ENCODE measurements around the gene BICD2.

Gene BICD2

DNA sequence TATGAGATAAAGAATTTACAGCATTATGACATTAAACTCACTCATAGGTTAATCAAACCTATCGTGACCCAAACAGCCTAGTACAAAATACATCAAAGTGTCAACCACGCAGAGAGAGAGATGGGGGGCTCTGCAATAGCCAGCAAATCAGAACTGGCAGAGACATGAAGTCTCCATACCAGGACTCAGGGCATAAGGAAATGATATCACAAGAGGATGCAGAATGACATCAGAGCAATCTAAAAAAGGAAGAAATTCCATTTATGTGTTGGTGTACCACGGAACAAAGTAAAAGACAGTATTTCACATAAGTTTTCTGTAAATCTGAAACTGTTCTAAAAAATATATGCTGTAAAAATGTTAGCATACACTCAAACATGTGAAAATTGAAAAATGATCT is 24.6 kb downstream of the BICD2 start:
- TF ChIP-seq, protein P1, sequence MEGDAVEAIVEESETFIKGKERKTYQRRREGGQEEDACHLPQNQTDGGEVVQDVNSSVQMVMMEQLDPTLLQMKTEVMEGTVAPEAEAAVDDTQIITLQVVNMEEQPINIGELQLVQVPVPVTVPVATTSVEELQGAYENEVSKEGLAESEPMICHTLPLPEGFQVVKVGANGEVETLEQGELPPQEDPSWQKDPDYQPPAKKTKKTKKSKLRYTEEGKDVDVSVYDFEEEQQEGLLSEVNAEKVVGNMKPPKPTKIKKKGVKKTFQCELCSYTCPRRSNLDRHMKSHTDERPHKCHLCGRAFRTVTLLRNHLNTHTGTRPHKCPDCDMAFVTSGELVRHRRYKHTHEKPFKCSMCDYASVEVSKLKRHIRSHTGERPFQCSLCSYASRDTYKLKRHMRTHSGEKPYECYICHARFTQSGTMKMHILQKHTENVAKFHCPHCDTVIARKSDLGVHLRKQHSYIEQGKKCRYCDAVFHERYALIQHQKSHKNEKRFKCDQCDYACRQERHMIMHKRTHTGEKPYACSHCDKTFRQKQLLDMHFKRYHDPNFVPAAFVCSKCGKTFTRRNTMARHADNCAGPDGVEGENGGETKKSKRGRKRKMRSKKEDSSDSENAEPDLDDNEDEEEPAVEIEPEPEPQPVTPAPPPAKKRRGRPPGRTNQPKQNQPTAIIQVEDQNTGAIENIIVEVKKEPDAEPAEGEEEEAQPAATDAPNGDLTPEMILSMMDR (IDR thresholded peaks at IDR 0.05; ENCODE audit: insufficient read depth, low read depth, low read length, missing control alignments) = no peak
- no peak for DNase-seq (ENCODE audit: low read depth)
- H3K4me3 ChIP-seq (ENCODE audit: low read depth, low read length) = no peak overlapping the region

GRCh38 chr9:92739346-92739970 is 25.2 kb downstream of the BICD2 start:
- TF ChIP-seq, protein P1 (IDR thresholded peaks at IDR 0.05; ENCODE audit: insufficient read depth, low read depth, low read length, missing control alignments) = no peak
- no peak overlapping the region for H3K4me3 ChIP-seq (ENCODE audit: low read depth, low read length)
- DNase-seq (ENCODE audit: low read depth) = no peak

DNA sequence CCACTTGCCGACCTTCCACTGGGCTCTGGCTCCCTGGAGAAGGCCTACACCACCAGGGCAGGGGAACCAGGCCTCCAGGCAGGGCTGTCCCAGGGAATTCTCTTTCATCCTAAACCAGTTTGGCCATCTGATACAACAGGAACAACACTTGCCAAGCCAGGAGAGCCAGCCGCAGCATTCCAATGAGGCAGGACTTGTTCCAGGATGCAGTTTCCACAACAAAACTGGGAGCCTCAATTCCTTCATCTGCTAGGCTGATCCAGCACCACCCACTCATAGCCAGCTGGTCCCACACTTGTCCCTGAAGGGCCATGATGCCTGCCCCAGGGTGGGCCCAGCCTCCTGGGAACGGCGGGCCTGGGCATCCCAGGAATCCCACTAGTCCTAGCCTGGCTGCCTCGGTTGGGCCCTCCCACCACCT is 26.0 kb downstream of the BICD2 start:
- DNase-seq (ENCODE audit: low read depth) = no peak

DNA sequence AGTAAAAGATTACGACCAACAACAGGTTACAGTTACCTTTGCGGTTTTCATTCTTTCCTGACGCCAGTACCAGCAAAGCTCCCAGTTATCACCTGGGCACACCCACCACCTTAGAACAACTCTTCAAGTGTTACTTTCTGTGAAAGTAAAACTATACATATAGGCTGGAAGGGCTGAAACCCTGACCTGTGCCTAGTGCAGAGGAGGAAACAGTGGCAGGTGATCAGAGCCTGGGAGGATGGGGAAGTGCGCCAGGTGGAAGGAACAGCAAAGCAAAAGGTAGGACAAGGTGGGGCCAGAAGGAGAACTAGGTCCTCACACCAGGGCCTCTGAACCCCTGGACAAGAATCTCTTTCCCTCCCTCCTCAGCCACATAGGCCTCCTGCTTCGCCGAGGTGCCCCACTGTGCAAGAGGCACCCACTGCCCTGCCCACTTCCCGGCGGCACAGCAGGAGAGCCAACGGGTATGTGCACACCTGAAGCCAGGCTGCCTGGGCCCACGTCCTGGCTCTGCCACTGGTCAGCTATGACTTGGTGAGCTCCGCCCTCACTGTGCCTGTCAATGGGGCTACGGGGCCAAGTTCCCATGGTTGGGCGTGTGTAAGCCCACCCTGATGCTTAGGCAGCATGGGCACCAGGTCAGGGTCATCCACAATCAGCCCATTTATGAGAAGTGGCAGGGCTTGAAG is 26.9 kb downstream of the BICD2 start:
- H3K4me3 ChIP-seq (ENCODE audit: low read depth, low read length) = no peak overlapping the region
- TF ChIP-seq, protein P1 (IDR thresholded peaks at IDR 0.05; ENCODE audit: insufficient read depth, low read depth, low read length, missing control alignments) = no peak
- no peak for DNase-seq (ENCODE audit: low read depth)

More for the DNA sequence above, 26.0 kb downstream of the BICD2 start:
- TF ChIP-seq, protein P1 (IDR thresholded peaks at IDR 0.05; ENCODE audit: insufficient read depth, low read depth, low read length, missing control alignments) = no peak
- H3K4me3 ChIP-seq (ENCODE audit: low read depth, low read length) = no peak overlapping the region

DNA sequence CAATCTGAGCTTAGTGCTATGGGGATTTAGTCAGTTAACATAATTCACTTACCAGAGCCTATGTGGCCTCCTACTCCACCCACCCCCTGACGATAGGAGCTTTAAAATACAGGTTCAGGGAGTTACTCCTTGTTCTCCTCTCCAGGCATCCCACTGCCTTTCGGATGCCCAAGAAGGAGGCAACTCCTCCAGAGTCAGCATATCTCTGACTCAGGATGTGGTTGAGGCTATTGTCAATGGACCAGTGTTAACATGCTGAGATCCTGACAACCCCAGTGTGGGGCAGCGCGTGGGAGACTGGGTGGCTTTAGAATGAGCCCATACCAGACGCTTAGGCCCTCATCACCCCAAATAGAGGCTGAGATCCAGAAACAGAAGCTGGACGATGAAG is 27.4 kb downstream of the BICD2 start:
- DNase-seq (ENCODE audit: low read depth) = no peak
- H3K4me3 ChIP-seq (ENCODE audit: low read depth, low read length) = no peak overlapping the region
- TF ChIP-seq, protein P1 (IDR thresholded peaks at IDR 0.05; ENCODE audit: insufficient read depth, low read depth, low read length, missing control alignments) = no peak

GRCh38 chr9:92736563-92737215 is 27.9 kb downstream of the BICD2 start:
- H3K4me3 ChIP-seq (ENCODE audit: low read depth, low read length) = no peak overlapping the region
- DNase-seq (ENCODE audit: low read depth) = no peak
- TF ChIP-seq, protein P1 (IDR thresholded peaks at IDR 0.05; ENCODE audit: insufficient read depth, low read depth, low read length, missing control alignments) = no peak

Measured in GM12865 (cell line).